Activated CD8-positive, alpha-beta T cell treated with anti-CD3 and anti-CD28 coated beads for 36 hours (primary cell): ENCODE results near the gene BCAR3. TPM values are rescaled to one million over a fixed set of nuclear protein-coding genes. Genes with fewer than 3 reads are reported as not detected.

Experiments
- ATAC-seq: fragments of 200-7000 bp; cut with Tn5 transposase; one replicate; pipeline ENCODE4 v1.10.0; 2021; ENCODE audit warnings: mild to moderate bottlenecking, moderate library complexity
- CTCF ChIA-PET: fragments of 350-600 bp; sonication (Branson Sonifier 250); formaldehyde crosslinking; loops from one replicate; lab custom pipeline; 2021; ENCODE audit warnings: antibody characterized with exemption; lab: Charles Lee
- POLR2A ChIA-PET: fragments of 350-600 bp; sonication (Branson Sonifier 250); formaldehyde crosslinking; loops from one replicate; lab custom pipeline; 2021; ENCODE audit warnings: antibody characterized with exemption; lab: Charles Lee
- DNase-seq: peaks from one replicate; pipeline ENCODE4 v3.0.0-alpha.2; 2020
- H3K27ac Mint-ChIP-seq: one replicate; pipeline ENCODE4 v1.8.0; 2021; ENCODE audit warnings: mild to moderate bottlenecking, mixed read lengths
- H3K27me3 Mint-ChIP-seq: one replicate; pipeline ENCODE4 v1.8.0; 2021; ENCODE audit warnings: mixed read lengths
- H3K36me3 Mint-ChIP-seq: one replicate; pipeline ENCODE4 v1.8.0; 2021; ENCODE audit warnings: low read depth, mixed read lengths
- H3K4me1 Mint-ChIP-seq: one replicate; pipeline ENCODE4 v1.8.0; 2021; ENCODE audit warnings: low read depth, mixed read lengths
- H3K4me3 Mint-ChIP-seq: one replicate; pipeline ENCODE4 v1.8.0; 2021; ENCODE audit warnings: mild to moderate bottlenecking, moderate library complexity, mixed read lengths
- H3K9me3 Mint-ChIP-seq: one replicate; pipeline ENCODE4 v1.8.0; 2021; ENCODE audit warnings: mixed read lengths
- intact Hi-C: fragments of 100-400 bp; cut with micrococcal nuclease; formaldehyde crosslinking; loops from one replicate; pipeline ENCODE4 v1.10.0; 2022
- total RNA-seq, 2 experiments: library from RNA; stranded (reverse); gene quantifications; one replicate each; pipeline ENCODE4 v1.2.3, GENCODE V29; 2021
- TF ChIP-seq, protein P1 (sequence below): fragments of 200-600 bp; IDR thresholded peaks from one replicate; pipeline ENCODE4 v1.8.0; 2022; ENCODE audit warnings: antibody characterized with exemption, mild to moderate bottlenecking

BCAR3 gene
- total RNA-seq, 2 experiments from 2014 or later = 0.51 to 0.70 TPM

DNA sequence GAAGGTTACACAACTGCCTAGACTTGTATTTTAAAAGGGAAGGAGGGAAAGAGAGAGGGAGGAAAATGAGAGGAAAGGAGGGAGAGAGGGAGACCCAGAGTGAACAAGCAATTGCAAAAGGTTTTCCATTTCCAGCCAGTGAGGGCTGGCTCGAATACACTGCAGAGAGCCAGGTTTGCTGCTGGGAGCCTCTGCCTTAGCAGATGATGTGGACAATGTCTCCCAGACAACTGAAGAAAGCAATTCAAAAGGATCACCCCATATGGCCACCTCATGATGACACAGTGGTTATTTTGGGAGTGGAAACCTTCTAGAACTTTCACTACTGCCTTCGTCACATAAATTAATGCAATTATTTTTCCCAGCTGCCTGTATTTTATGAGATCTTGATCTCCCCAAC, 86.4 kb downstream of the BCAR3 start:
- no peaks in the 10 kb centered on the region for H3K36me3 Mint-ChIP-seq
- DNase-seq = no peak
- CTCF ChIA-PET = interaction anchor here (1.4 kb wide), 2 partner anchors 12 to 34 kb away, joined by 4 read pairs; no protein-coding TSS in a partner anchor
- no peak overlapping the region for H3K27ac Mint-ChIP-seq
- no peak for ATAC-seq
- POLR2A ChIA-PET = no interaction called here
- no peaks in the 10 kb centered on the region for H3K9me3 Mint-ChIP-seq
- H3K27me3 Mint-ChIP-seq = peaks cover 1% of the 10 kb centered on the region
- TF ChIP-seq, protein P1, sequence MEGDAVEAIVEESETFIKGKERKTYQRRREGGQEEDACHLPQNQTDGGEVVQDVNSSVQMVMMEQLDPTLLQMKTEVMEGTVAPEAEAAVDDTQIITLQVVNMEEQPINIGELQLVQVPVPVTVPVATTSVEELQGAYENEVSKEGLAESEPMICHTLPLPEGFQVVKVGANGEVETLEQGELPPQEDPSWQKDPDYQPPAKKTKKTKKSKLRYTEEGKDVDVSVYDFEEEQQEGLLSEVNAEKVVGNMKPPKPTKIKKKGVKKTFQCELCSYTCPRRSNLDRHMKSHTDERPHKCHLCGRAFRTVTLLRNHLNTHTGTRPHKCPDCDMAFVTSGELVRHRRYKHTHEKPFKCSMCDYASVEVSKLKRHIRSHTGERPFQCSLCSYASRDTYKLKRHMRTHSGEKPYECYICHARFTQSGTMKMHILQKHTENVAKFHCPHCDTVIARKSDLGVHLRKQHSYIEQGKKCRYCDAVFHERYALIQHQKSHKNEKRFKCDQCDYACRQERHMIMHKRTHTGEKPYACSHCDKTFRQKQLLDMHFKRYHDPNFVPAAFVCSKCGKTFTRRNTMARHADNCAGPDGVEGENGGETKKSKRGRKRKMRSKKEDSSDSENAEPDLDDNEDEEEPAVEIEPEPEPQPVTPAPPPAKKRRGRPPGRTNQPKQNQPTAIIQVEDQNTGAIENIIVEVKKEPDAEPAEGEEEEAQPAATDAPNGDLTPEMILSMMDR = no peak
- intact Hi-C loops = no loop called here
- H3K4me1 Mint-ChIP-seq = peaks cover 15% of the 10 kb centered on the region
- no peak overlapping the region for H3K4me3 Mint-ChIP-seq

GRCh38 chr1:93594603-93594880, 87.1 kb downstream of the BCAR3 start:
- POLR2A ChIA-PET = interaction anchor here (1.2 kb wide), 1 partner anchor 21 kb away, joined by 3 read pairs; no protein-coding TSS in a partner anchor
- Mint-ChIP-seq H3K9me3 (no peaks in the 10 kb centered on the region), H3K4me1 (peaks cover 17% of the 10 kb centered on the region), H3K36me3 (no peaks in the 10 kb centered on the region), H3K4me3 (no peak overlapping the region), H3K27ac (no peak overlapping the region), H3K27me3 (peaks cover 1% of the 10 kb centered on the region)
- TF ChIP-seq, protein P1 = no peak
- CTCF ChIA-PET = interaction anchor here (1.4 kb wide), 2 partner anchors 13 to 35 kb away, joined by 4 read pairs; no protein-coding TSS in a partner anchor
- ATAC-seq = no peak
- intact Hi-C loops = no loop called here
- DNase-seq = no peak

DNA sequence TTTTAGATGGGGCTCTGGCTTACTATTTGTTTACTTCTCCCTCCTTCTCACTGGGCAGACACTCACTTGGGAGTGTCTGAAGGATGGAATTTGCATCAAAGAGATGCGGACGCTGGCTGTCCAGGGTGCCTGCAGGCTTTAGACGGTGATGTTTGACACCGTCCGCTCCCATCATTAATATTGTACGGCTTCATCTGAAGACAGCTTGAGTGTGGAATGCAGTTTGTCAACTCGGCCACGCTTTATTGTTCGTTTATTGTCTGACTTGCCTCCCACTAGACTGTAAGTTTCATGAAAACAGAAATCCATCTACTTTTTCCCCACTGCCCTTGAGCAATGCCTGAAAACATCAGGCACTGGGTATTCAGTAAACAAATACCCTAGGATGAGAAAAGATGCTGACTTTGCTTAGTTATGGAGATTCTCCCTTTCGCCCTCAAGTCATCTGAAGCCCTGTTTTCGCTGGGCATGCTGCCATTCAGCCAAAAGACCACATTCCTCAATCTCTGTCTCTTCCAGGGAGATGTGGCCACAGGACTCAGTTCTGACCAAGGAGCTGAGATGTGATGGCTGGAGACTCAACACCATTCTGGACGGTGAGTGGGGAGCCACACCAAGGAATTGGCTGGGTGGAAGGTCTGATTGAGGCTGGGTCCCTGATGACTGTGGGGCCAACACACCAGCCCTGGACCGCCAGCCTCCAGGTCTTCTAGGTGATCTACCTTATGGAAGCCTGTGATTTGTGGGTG, 87.6 kb downstream of the BCAR3 start:
- DNase-seq (no peak), ATAC-seq (no peak)
- Mint-ChIP-seq H3K4me1 (peaks cover 17% of the 10 kb centered on the region), H3K36me3 (no peaks in the 10 kb centered on the region), H3K27me3 (peaks cover 1% of the 10 kb centered on the region), H3K9me3 (no peaks in the 10 kb centered on the region), H3K27ac (no peak overlapping the region), H3K4me3 (no peak overlapping the region)
- intact Hi-C loops = no loop called here
- ChIA-PET CTCF (interaction anchor here (1.4 kb wide), 2 partner anchors 13 to 35 kb away, joined by 4 read pairs; no protein-coding TSS in a partner anchor), POLR2A (interaction anchor here (1.2 kb wide), 1 partner anchor 22 kb away, joined by 3 read pairs; no protein-coding TSS in a partner anchor)
- TF ChIP-seq, protein P1 = no peak

DNA sequence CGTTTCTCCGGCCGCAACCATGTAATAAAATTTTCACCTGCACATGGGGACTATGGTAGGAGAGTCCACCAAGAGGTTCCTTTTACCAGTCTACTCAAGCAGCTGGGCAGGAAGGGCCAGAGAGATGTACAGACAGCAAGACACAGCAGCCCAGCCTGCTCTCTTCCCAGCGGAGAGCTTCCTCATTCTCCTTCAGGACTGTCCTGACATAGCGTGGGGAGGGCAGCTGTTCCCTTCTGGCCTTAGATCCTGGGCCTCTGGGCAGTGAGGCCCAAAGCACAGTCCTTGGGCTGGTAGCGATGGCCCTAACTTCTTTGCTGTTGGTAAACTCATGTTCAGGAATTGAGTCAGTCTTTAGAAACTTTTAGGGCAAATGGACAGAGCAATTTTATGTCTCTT, 89.1 kb downstream of the BCAR3 start:
- intact Hi-C loops = no loop called here
- Mint-ChIP-seq H3K36me3 (no peaks in the 10 kb centered on the region), H3K27ac (no peak overlapping the region), H3K4me3 (no peak overlapping the region), H3K4me1 (peaks cover 23% of the 10 kb centered on the region), H3K27me3 (peaks cover 1% of the 10 kb centered on the region), H3K9me3 (no peaks in the 10 kb centered on the region)
- CTCF ChIA-PET = interaction anchor here (1.3 to 2.3 kb wide), 2 partner anchors 37 to 288 kb away, joined by 7 read pairs; no protein-coding TSS in a partner anchor
- TF ChIP-seq, protein P1 = no peak
- DNase-seq (no peak), ATAC-seq (no peak)
- POLR2A ChIA-PET = no interaction called here
